ENCODE results near the gene SEBOX.

GRCh38 chr17:28404007-28404406 is 39.0 kb upstream of the SEBOX start:
- no peak for TF ChIP-seq YY1 (IDR thresholded peaks at IDR 0.05; ENCODE audit: insufficient read depth, insufficient read length)
- TF ChIP-seq ZNF274 (IDR thresholded peaks at IDR 0.05; ENCODE audit: low read depth, low read length): no peak
- TF ChIP-seq SUZ12 (IDR thresholded peaks at IDR 0.05; ENCODE audit: extremely low read depth, insufficient read depth, insufficient read length): no peak

Measured in NT2/D1 (cell line).